ENCODE data around the gene OXNAD1.

Gene OXNAD1

GRCh38 chr3:16264708-16265454, at the start of gene OXNAD1, which contains the start of gene DPH3:
Gene OXNAD1, plus strand, starts transcription at chr3:16265212. Its CDS starts 5,741 bp downstream, at chr3:16270953.
Gene DPH3, minus strand, starts transcription at chr3:16264943. Its CDS starts 67 bp downstream, at chr3:16264876.
- in situ Hi-C loops (cut with MboI; ENCODE audit: low sequenced_read_pairs): no loop called here
- peak; percentile 97 to 99 for DNase-seq (ENCODE audit: low spot score in 2 of 2)
- Histone ChIP-seq H3K27me3 (ENCODE audit: low read depth) (no peaks in the 10 kb centered on the region), H3K4me1 (peaks cover 12% of the 10 kb centered on the region), H3K4me3 (peak within 1 kb of the TSS; percentile 77), H3K36me3 (replicated peaks) (peaks cover 20% of the 10 kb centered on the region), H3K9me3 (no peaks in the 10 kb centered on the region)

- no peak for DNase-seq (ENCODE audit: low spot score in 2 of 2)
- Histone ChIP-seq H3K36me3 (replicated peaks) (no peaks in the 10 kb centered on the region), H3K9me3 (no peaks in the 10 kb centered on the region), H3K4me3 (no peak overlapping the region), H3K27me3 (ENCODE audit: low read depth) (peaks cover 3% of the 10 kb centered on the region; the same call in 1 of the 2 replicates), H3K4me1 (no peaks in the 10 kb centered on the region)
- in situ Hi-C loops (cut with MboI; ENCODE audit: low sequenced_read_pairs): no loop called here
Observed at GRCh38 chr3:16216373-16216935, 48.6 kb upstream of the OXNAD1 start.

- Histone ChIP-seq H3K4me3 (no peak overlapping the region), H3K4me1 (no peaks in the 10 kb centered on the region), H3K36me3 (replicated peaks) (no peaks in the 10 kb centered on the region), H3K27me3 (ENCODE audit: low read depth) (no peaks in the 10 kb centered on the region), H3K9me3 (no peaks in the 10 kb centered on the region)
- no peak for DNase-seq (ENCODE audit: low spot score in 2 of 2)
- in situ Hi-C loops (cut with MboI; ENCODE audit: low sequenced_read_pairs): no loop called here
Observed at GRCh38 chr3:16219777-16220176, 45.2 kb upstream of the OXNAD1 start.

GRCh38 chr3:16221990-16222389, 43.0 kb upstream of the OXNAD1 start:
- no peaks in the 10 kb centered on the region for H3K36me3 ChIP-seq (replicated peaks)
- H3K4me3 ChIP-seq: no peak overlapping the region
- in situ Hi-C loops (cut with MboI; ENCODE audit: low sequenced_read_pairs): no loop called here
- no peak for DNase-seq (ENCODE audit: low spot score in 2 of 2)
- no peaks in the 10 kb centered on the region for H3K27me3 ChIP-seq (ENCODE audit: low read depth)
- H3K9me3 ChIP-seq: no peaks in the 10 kb centered on the region
- H3K4me1 ChIP-seq: no peaks in the 10 kb centered on the region

GRCh38 chr3:16222547-16222946, 42.5 kb upstream of the OXNAD1 start:
- H3K27me3 ChIP-seq (ENCODE audit: low read depth): no peaks in the 10 kb centered on the region
- no peaks in the 10 kb centered on the region for H3K4me1 ChIP-seq
- no peak for DNase-seq (ENCODE audit: low spot score in 2 of 2)
- H3K36me3 ChIP-seq (replicated peaks): no peaks in the 10 kb centered on the region
- H3K4me3 ChIP-seq: no peak overlapping the region
- no peaks in the 10 kb centered on the region for H3K9me3 ChIP-seq
- in situ Hi-C loops (cut with MboI; ENCODE audit: low sequenced_read_pairs): no loop called here

GRCh38 chr3:16224325-16224724, 40.7 kb upstream of the OXNAD1 start:
- H3K36me3 ChIP-seq (replicated peaks): no peaks in the 10 kb centered on the region
- H3K9me3 ChIP-seq: no peaks in the 10 kb centered on the region
- in situ Hi-C loops (cut with MboI; ENCODE audit: low sequenced_read_pairs): no loop called here
- H3K4me1 ChIP-seq: no peaks in the 10 kb centered on the region
- DNase-seq (ENCODE audit: low spot score in 2 of 2): no peak
- no peak overlapping the region for H3K4me3 ChIP-seq
- peaks cover 4% of the 10 kb centered on the region; the same call in 1 of the 2 replicates for H3K27me3 ChIP-seq (ENCODE audit: low read depth)

GRCh38 chr3:16227566-16227965, 37.4 kb upstream of the OXNAD1 start:
- in situ Hi-C loops (cut with MboI; ENCODE audit: low sequenced_read_pairs): no loop called here
- Histone ChIP-seq H3K9me3 (no peaks in the 10 kb centered on the region), H3K36me3 (replicated peaks) (no peaks in the 10 kb centered on the region), H3K27me3 (ENCODE audit: low read depth) (peaks cover 4% of the 10 kb centered on the region; the same call in 1 of the 2 replicates), H3K4me1 (no peaks in the 10 kb centered on the region), H3K4me3 (no peak overlapping the region)
- no peak for DNase-seq (ENCODE audit: low spot score in 2 of 2)

GRCh38 chr3:16229681-16230080, 35.3 kb upstream of the OXNAD1 start:
- Histone ChIP-seq H3K27me3 (ENCODE audit: low read depth) (peaks cover 4% of the 10 kb centered on the region; the same call in 1 of the 2 replicates), H3K9me3 (no peaks in the 10 kb centered on the region), H3K4me3 (no peak overlapping the region), H3K36me3 (replicated peaks) (no peaks in the 10 kb centered on the region), H3K4me1 (no peaks in the 10 kb centered on the region)
- DNase-seq (ENCODE audit: low spot score in 2 of 2): no peak
- in situ Hi-C loops (cut with MboI; ENCODE audit: low sequenced_read_pairs): no loop called here

GRCh38 chr3:16231983-16232382, 33.0 kb upstream of the OXNAD1 start:
- in situ Hi-C loops (cut with MboI; ENCODE audit: low sequenced_read_pairs): no loop called here

GRCh38 chr3:16233806-16234205, 31.2 kb upstream of the OXNAD1 start:
- Histone ChIP-seq H3K4me3 (no peak overlapping the region), H3K9me3 (no peaks in the 10 kb centered on the region), H3K4me1 (no peaks in the 10 kb centered on the region), H3K27me3 (ENCODE audit: low read depth) (peaks cover 4% of the 10 kb centered on the region; the same call in 1 of the 2 replicates), H3K36me3 (replicated peaks) (no peaks in the 10 kb centered on the region)
- no peak for DNase-seq (ENCODE audit: low spot score in 2 of 2)
- in situ Hi-C loops (cut with MboI; ENCODE audit: low sequenced_read_pairs): no loop called here

More at GRCh38 chr3:16231983-16232382, 33.0 kb upstream of the OXNAD1 start:
- H3K36me3 ChIP-seq (replicated peaks): no peaks in the 10 kb centered on the region
- H3K27me3 ChIP-seq (ENCODE audit: low read depth): peaks cover 4% of the 10 kb centered on the region; the same call in 1 of the 2 replicates
- H3K4me1 ChIP-seq: no peaks in the 10 kb centered on the region
- no peak for DNase-seq (ENCODE audit: low spot score in 2 of 2)
- H3K9me3 ChIP-seq: no peaks in the 10 kb centered on the region
- H3K4me3 ChIP-seq: no peak overlapping the region

- H3K27me3 ChIP-seq (ENCODE audit: low read depth): no peaks in the 10 kb centered on the region
- H3K9me3 ChIP-seq: no peaks in the 10 kb centered on the region
- no peaks in the 10 kb centered on the region for H3K36me3 ChIP-seq (replicated peaks)
- no peaks in the 10 kb centered on the region for H3K4me1 ChIP-seq
- DNase-seq (ENCODE audit: low spot score in 2 of 2): no peak
- in situ Hi-C loops (cut with MboI; ENCODE audit: low sequenced_read_pairs): no loop called here
- no peak overlapping the region for H3K4me3 ChIP-seq
Observed at GRCh38 chr3:16234281-16234680, 30.7 kb upstream of the OXNAD1 start.

GRCh38 chr3:16236030-16236639, 28.9 kb upstream of the OXNAD1 start:
- Histone ChIP-seq H3K27me3 (ENCODE audit: low read depth) (no peaks in the 10 kb centered on the region), H3K4me1 (no peaks in the 10 kb centered on the region), H3K36me3 (replicated peaks) (no peaks in the 10 kb centered on the region), H3K4me3 (no peak overlapping the region), H3K9me3 (no peaks in the 10 kb centered on the region)
- in situ Hi-C loops (cut with MboI; ENCODE audit: low sequenced_read_pairs): no loop called here
- DNase-seq (ENCODE audit: low spot score in 2 of 2): no peak

- H3K4me3 ChIP-seq: no peak overlapping the region
- DNase-seq (ENCODE audit: low spot score in 2 of 2): no peak
- no peaks in the 10 kb centered on the region for H3K27me3 ChIP-seq (ENCODE audit: low read depth)
- no peaks in the 10 kb centered on the region for H3K4me1 ChIP-seq
- H3K9me3 ChIP-seq: no peaks in the 10 kb centered on the region
- in situ Hi-C loops (cut with MboI; ENCODE audit: low sequenced_read_pairs): no loop called here
- no peaks in the 10 kb centered on the region for H3K36me3 ChIP-seq (replicated peaks)
Observed at GRCh38 chr3:16236856-16237393, 28.1 kb upstream of the OXNAD1 start.
